LHCN-M2 (cell line): ENCODE data around the gene DHX15. TPM values are rescaled to one million over a fixed set of nuclear protein-coding genes. Genes with fewer than 3 reads are reported as not detected.

Experiments
- DNase-seq: peaks from one replicate; pipeline ENCODE4 v3.0.0-alpha.2; 2012; ENCODE audit warnings: low read depth
- polyA plus RNA-seq: library from polyadenylated mRNA; unstranded; fragments of >200 nt; gene quantifications from one replicate; pipeline ENCODE4 v1.2.1, GENCODE V29; 2012; ENCODE audit warnings: missing spikeins
- total RNA-seq: library from RNA; depleted of rRNA; stranded (reverse); fragments of >200 nt; gene quantifications from 2 replicates; pipeline ENCODE4 v1.2.3, GENCODE V29; 2014; rRNA removed

The DHX15 gene
- 159 and 165 TPM in 2 replicates for total RNA-seq
- 63.2 TPM for polyA plus RNA-seq

DNA sequence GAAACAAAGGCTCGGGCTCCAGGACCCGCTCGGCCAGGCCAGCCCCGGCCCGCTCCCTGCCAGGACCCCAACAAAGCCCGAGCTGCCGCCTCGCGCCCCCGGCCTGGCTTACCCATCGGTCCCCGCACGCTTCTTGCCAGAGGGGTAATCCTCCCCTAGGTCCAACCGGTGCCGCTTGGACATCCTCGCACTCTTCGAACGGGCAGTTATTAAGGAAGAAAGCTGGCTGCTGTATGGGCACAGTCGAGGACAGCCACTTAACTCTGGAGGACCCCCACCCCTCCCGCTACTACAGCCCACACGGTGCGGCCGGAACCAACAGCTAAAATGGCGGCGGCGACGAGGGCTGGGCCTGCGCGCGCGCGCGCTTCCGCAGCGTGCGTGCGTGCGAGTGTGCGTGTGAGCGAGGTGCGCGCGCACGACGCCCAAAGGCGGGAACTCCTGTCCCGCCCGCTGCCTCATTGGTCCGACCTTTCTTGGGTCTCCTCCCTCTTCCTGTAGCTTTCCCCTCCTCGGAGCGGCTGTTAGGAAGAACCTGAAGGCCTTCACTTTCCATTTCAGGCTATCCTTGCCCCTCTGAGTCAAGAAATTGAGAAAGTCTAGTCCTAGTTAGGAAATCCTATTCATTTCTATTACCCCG lies at the start of gene DHX15:
TSS of gene DHX15 (minus strand) at position 344 of the 640 bp plus-strand sequence. CDS start at position 183, 161 bp downstream.
- peak; percentile 96 for DNase-seq

DNA sequence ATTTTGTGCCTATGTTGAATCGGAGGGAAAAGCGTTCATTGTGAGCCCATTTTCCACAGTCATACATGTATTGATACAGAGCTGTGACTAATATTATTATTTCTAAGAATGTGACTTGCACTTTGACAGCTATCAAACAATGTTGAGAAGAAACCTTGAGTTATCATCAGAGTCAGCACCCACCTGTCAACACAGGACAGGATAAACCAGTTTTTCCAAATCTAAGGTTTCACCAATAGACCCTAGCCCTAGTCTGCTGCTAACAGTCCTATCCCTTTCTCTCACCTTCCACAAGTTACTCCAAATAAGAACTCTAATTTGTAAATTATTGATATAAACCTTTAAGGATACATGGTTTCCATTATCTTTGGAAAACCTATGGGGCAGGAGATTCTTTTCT lies 47.7 kb upstream of the DHX15 start:
- DNase-seq, result no peak

DNA sequence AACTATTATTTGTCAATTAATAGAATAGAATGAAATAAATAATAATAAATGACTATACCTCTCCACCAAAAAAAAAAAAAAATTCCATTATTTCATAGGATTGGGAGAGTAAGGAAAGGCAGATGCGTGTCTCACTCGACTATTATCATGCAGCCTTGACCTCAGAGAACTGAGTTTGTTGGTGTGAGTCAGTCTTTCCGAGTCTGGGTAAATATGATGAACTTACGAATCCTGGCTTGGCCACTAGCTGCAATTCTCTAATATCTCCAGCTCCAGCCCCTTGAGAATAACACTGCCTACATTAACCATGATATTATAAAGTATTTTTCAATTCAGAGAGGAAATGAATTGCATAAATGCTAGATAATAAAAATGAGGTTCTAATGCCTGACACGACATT lies 46.6 kb upstream of the DHX15 start:
- DNase-seq, result peak; percentile 14

DNA sequence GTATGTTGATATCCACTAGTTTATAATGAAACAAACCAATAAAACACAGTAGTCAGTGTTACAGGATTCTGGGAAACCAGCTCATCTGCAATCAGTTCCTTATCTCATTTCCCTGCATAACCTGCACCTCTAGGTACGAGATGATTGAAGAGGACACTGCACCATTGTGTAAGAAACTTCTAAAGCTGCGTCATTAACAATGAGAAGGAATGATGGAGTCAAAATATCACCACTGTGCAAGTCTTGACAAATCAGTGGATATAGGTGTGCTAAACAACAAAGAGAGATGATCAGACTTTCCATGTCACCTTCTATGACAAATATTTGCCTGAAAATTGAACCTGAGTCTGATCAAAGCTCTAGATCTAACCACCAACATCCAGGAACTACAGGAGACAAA lies 40.7 kb upstream of the DHX15 start:
- no peak for DNase-seq

DNA sequence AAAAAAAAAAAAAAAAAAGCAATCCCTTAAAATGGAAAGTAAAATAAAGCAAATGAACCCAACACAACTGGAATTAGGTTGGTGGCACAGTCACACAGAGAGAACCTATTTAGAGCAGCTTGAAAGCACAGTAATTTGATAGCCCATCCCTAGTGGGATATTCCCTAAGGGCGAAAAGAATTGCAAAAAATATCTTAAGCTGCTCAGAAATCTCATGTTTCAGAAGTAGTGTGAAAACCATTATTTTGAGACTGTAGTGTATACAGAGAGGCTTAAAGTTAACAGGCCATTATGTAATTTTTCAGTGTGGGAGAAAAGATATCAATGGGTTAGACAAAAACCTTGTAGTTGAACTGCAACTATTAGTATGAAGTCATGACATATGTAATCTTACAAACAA lies 40.0 kb upstream of the DHX15 start:
- DNase-seq, result no peak

DNA sequence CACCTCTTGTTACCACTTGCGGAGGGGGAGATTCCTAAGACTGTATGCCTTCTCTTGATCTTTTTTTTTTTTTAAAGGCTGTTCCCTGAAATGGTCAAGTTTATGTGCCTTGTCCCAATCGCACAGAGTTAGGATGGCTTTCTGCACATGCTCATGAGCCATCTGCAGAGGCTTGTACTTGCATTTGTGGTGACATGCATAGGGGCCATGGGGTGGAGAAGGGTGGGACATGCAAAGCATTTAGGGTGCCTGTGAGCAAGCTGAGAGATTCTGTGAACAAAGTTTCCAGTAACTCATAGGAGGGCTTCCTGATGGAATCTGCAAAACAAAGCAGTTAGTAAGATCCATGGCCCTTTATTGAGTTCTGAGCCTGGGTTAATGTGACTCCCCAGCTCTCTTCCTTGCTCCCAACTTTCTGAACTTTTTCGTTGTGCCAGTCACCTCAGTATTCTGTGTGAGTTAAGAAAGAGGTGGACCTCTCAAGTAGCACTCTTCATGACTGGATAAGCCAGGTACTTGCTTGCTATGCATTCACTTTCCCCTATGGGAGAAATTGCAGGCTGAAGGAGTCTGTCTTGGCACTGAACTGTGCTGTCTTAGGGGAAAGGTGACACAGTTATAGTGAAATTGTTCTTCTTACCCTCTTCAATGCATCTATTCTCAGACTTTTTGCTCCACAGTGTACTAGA lies 37.9 kb upstream of the DHX15 start:
- DNase-seq, result no peak

DNA sequence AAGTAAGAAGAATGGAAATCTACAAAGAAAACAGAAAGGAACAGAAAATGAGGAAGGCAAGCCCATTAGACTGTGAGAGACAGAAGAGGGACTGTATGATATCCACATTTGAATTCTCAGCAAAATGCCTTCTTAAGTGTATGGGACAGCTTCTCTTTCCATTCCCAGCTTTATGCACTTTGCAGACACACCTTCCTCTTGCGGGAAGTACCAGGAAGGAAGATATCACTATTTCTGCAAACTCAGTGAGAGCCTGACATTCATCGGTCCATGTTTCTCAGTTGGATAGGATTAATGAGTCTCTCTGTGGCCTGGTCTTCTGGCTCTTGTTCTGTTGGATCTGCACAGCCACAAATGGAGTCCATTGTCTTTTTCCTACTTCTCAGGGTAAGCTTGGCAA lies 31.6 kb upstream of the DHX15 start:
- no peak for DNase-seq

DNA sequence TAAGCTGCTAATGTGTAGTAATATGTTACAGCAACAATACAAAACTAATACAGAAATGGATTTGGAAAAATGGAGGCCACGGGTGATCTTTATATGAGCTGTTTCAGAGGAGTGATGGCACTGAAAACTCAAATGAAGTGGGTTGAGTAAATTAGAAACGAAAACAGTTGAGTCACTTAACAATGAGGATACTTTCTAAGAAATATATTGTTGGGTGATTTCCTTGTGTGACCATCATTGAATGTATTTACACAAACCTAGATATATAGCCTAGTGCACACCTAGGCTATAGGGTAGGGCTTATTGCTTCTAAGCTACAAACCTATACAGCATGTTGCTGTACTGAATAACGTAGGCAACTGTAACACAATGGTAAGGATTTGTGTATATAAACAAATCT lies 30.5 kb upstream of the DHX15 start:
- DNase-seq, result no peak

DNA sequence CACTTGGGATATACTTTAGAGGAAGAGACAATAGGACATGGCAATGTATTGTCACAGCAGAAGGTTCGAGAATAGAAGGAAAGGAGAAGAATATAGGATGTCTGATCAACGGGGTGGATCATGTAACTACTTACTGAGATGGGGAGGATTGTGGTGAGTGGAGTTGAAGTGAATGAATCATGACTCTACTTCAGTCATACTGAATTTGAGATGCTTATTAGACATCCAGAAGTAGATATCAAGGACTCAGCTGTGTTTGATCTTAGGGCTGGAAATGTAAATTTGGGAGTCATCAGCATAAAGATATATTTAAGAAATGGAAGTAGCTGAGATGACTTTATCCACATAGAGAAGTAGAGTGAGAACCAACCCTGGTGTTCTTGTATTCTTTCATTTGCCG lies 29.1 kb upstream of the DHX15 start:
- DNase-seq, result no peak

DNA sequence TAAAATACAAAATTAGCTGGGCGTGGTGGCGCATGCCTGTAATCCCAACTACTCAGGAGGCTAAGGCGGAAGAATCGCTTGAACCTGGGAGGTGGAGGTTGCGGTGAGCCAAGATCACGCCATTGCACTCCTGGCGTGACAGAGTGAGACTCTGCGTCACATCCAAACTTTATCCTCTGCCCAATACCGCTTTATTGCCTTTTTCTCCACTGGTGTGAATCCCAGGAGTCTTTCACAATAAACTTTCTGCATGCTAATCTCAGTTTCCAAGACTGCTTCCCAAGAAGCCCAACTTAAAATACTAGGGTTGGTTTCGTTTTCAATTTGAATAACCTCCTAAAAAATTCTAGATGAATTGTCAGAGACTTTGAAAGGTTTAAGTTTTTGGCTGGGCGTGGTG lies 27.2 kb upstream of the DHX15 start:
- no peak for DNase-seq

DNA sequence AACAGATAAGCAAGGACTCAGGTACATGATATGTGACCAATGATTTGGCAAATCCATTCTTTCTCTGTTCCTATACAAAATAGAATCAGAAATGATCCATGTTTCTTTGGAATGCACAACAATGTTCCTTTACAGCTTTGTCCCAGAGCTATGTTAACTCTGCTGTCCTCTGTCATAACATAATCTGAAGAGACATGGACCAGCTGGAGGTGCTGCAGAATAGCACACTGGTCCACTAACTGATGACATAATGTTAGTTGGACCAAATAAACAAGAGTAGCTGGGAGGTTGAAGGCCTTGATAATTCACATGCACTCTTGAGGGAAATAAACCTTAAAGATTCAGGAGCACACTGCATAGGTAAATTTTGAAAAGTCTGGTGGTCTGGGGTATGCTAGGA lies 23.0 kb upstream of the DHX15 start:
- no peak for DNase-seq

DNA sequence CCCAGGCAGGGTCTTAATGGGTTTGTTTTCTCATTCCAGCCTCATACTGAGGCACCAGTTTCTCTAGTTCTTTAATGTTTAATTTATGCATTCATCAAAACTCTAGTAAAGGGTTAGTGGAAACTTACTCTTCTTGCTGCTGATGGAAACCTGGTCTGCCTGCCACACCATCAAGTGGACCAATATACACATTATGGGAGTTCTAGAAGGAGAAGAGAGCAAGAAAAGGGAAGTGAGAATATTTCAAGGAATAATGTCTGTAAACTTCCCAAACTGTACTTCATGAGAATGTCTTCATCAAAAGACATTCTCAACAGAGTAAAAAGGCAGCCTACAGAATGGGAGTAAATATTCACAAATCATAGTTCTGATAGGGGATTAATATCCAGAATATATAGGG lies 20.9 kb upstream of the DHX15 start:
- DNase-seq, result no peak

DNA sequence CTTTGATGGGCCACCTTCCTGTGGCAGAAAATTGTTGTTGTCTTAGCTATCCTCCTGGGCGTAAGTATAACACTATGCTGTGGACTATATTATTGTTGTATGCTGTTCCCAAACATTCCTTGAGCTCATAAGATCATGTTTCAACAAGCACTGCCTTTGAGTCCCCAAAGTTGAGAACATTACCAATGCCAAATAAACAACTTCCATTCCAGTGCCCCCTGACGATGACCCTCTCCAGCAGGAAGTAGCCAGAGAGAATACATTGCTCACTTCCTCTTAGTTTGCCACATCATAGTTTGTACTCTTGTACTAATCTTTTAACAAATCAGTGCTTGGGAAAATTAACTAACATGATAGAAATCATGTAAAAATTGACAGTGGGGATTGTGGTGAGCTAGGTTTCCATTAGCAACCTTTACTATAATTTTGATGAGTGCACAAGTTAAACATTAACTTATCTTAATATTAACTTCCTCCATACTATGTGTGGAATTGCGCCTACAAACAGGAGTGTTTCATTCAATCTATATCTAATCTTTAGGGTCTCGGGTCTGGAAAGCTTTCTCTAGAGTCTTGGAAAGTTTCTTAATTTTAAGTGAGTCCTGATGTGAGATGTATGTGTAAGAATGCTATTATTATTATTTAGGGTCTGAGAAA lies 20.3 kb upstream of the DHX15 start:
- no peak for DNase-seq

DNA sequence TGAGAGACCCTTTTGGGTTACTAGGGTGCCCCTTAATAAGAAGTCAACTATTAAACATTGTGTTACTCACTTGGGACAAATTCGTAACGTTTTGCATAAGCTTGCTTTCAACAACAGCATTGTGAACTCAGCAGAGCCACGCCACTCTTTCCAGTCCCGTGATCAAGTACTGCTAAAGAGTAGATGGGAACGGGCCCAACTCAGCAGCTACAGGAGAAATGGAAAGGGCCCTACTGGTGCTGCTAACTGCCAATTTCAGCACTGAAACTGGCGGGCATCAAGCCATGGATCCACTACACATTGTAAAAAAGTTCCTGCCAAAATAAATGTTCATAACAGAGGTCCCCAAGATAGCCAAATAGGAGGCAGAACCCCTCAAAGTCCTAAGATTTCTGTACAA lies 19.0 kb upstream of the DHX15 start:
- DNase-seq, result no peak

DNA sequence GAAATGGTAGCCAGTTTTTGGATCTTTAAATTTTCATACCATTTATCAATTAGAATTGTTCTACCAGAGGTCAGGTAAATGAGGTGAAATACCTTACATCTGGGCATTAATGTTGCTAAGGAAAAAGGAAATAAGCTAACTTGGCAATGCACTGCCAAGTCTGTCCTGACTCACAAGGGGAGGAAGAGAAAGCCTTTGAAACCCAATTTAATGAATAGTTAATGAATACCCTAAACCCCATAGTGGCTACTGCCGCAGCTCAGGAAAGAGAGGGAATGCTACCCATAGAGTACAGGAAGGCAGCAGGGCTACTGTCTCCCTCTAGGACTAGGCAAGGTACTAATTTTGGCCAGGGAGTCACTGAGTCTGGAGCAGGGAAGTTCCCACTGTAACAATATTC lies 16.8 kb upstream of the DHX15 start:
- DNase-seq, result no peak

DNA sequence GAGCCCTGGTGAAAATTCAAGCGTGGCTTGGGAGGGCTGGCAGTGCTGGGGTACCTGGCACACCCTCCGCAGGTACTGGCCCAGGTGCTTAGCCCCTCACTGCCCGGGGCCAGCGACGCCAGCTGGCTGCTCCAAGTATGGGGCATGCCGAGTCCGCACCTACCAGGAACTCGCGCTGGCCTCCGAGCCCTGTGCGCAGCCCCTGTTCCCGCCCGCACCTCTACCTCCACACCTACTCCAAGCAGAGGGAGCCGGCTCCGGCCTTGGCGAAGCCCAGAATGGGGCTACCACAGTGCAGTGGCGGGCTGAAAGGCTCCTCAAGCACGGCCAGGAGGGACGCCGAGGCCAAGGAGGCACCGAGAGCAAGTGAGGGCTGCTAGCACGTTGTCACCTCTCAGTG lies 14.9 kb upstream of the DHX15 start:
- DNase-seq, result no peak

DNA sequence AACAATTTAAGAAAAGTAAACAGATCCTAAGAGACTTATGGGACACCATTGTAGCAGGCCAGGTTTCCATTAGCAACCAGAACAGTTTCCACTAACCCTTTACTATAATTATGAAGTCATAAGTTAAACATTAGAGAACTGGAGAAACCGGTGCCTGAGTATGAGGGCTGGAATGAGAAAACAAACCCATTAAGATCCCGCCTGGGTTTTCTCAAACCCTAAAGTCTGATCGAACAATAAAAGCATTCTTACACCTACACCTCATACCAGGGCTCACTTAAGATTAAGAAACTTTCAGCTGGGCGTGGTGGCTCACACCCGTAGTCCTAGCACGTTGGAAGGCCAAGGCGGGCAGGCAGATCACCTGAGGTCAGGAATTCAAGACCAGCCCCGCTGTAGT lies 13.7 kb upstream of the DHX15 start:
- DNase-seq, result no peak

DNA sequence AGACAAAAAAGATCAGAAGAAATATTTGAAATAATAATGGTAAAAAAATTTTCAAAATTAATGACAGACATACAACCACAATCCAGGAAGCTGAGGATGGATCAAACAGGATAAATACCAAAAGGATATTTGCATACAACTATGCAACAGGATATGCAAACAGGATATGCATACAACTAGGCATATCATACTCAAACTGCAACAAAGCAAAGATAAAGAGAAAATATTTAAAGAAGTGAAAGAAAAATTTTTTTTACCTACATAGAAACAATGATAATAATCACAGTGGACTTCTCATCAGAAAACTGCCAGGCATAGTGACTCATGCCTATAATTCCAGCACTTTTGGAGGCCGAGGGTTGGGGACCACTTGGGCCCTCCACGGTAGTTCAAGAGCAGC lies 11.3 kb upstream of the DHX15 start:
- DNase-seq, result no peak

DNA sequence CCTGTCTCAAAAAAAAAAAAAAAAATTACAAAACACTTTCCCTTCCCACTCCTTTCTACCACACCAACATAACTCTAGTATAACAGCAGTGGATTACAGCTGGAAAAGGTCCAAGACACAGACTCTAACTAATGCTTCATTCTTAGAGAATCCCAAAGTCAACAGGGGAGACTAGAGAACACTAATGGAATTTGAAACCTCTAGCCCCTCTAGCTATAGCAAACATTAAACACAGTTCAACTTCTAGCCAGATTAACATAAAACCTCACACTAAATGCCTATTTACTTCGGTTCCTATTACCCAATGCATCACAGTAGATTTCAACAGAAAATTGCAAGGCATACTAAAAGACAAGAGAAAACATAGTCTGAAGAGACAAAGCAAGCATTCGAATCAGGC lies 10.5 kb upstream of the DHX15 start:
- no peak for DNase-seq

DNA sequence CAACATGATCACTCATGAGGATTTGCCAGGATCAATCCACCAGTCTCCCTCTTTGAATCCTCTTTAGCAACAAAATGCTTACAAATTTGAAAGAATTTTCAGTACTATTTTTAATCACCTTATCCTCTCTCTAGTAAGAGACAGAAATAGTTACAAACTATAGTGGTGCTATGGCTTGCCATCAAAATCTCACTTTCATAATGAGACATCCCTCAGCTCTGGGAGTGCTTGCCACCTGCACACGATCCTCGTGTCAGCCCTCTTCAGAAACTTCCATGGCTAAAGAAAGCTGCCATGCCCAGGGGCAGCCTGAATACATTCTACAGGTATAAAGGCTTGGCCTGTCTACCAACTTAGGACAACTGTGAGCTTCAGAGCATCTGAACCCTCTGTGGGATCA lies 5.1 kb upstream of the DHX15 start:
- DNase-seq, result no peak

DNA sequence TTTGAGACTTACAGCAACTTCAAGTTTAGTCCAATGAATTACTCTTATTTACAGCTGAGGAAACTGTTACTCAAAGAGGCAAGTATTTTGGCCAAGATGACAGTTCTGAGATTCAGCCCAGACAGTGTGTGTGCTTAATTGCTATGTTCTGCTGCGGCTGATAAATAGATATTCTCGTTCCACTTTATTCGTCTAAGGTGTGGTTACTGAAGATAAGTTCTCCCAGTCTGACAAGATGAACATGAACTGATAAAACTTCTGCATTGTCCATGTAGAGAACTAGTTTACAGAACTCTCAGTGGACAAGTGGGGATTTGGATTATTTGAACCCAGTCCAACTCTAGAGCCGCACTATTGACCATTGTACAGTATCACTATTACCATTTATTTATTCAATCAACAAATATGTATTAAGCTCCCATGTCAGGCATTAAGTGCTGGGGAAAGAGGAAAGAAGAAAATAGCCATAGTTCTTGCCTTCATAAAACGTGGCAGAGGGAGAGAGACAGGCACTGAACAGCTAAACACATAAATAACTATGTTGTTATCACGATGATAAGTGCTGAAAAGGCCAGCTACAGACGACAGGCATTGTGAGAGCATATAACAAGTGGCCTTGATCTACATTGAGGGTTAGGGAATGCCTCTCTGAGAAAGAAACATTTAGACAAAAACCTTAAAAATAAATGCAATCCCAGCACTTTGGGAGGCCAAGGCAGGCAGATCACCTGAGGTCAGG lies 4.0 kb upstream of the DHX15 start:
- DNase-seq, result no peak

DNA sequence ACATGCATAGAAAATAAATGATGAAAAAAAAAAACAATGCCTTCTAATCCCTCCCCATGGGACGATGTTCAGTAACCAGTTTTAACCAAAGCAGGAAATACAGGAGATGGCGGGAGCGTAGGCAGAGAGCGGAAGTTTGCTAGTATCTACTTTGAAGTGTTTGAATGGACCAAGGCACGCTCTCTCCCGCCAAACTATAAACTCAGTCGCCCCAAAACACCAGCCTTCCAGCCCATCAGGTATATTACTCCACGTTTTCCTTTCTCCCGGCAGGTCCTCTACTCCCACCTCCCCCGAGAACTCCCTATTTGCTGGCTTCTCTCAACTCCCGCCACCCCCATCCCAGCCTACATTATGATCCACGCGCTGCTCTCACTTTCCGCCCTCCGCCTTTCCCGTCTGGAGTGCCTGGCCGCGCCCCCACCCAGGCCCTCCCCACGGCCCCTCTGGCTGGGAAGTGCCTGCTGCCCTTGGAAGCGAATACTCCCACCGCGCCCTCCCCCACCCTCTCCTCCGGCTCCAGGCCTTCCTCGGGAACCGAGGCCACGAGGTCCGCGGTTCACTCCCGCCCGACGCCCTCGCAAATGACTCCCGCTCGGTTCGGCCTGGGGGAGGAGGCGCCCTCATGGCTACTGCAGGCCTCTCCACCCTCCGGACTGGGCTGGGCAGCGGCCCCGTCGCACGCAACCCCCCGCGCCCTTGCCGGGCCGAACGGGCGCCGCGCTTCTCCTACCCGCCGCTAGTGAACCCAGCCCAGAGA lies 723 bp downstream of the DHX15 start:
- DNase-seq, result peak; percentile 50
